T-helper 2 cell treated with Interferon-gamma antibody and Interleukin-4, amounts not matched to agents 100 ng/mL and 5 ng/mL, for 36 hours (primary cell): ENCODE data around the gene DHRS4L2. TPM values are rescaled to one million over a fixed set of nuclear protein-coding genes. Genes with fewer than 3 reads are reported as not detected.
"Not testable (repeated sequence)": the region's sequence is repeated elsewhere in the genome, so short reads cannot be mapped to it uniquely, and the experiment has no call there.

ENCODE experiments used
- intact Hi-C: fragments of 100-400 bp; cut with micrococcal nuclease; formaldehyde crosslinking; loops from one replicate; pipeline ENCODE4 v1.15.1; 2023
- total RNA-seq: library from RNA; stranded (reverse); gene quantifications from 2 replicates; pipeline ENCODE4 v1.2.3, GENCODE V29; 2022

DHRS4L2 gene
- total RNA-seq: 26.9 and 27.5 TPM in 2 replicates

GRCh38 chr14:23988607-23989363 lies at the start of gene DHRS4L2:
Gene DHRS4L2 (plus strand): TSS chr14:23988929. CDS start chr14:23988948, 19 bp downstream.
- intact Hi-C loops: loop anchor here (5.0 kb wide), 2 partner anchors 49 to 104 kb away; partner anchors contain the start of gene PCK2

GRCh38 chr14:23939607-23940326 lies 49.0 kb upstream of the DHRS4L2 start:
- intact Hi-C loops: no loop called here

- intact Hi-C loops: no loop called here
Measured at GRCh38 chr14:23941230-23941629, 47.5 kb upstream of the DHRS4L2 start.

- intact Hi-C loops: no loop called here
Measured at GRCh38 chr14:23941669-23942068, 47.1 kb upstream of the DHRS4L2 start.

GRCh38 chr14:23942587-23942986 lies 46.1 kb upstream of the DHRS4L2 start:
- intact Hi-C loops: no loop called here

GRCh38 chr14:23949069-23949468 lies 39.7 kb upstream of the DHRS4L2 start:
- intact Hi-C loops: not testable (repeated sequence)

GRCh38 chr14:23950411-23951135 lies 38.2 kb upstream of the DHRS4L2 start:
- intact Hi-C loops: no loop called here

- intact Hi-C loops: not testable (repeated sequence)
Measured at GRCh38 chr14:23951136-23951466, 37.6 kb upstream of the DHRS4L2 start.

GRCh38 chr14:23951590-23952201 lies 37.0 kb upstream of the DHRS4L2 start:
- intact Hi-C loops: no loop called here

- intact Hi-C loops: loop anchor here (1.0 kb wide), 2 partner anchors 23 to 364 kb away; no protein-coding TSS in a partner anchor
Measured at GRCh38 chr14:23953116-23953463, 35.6 kb upstream of the DHRS4L2 start.

- intact Hi-C loops: loop anchor here (1.0 to 2.0 kb wide), 3 partner anchors 23 to 364 kb away; no protein-coding TSS in a partner anchor
Measured at GRCh38 chr14:23953464-23954278, 35.1 kb upstream of the DHRS4L2 start, which contains the start of gene DHRS4. Gene DHRS4 (plus strand): TSS chr14:23953770. CDS start chr14:23953789, 19 bp downstream.

- intact Hi-C loops: loop anchor here (2.0 kb wide), 1 partner anchor 321 kb away; no protein-coding TSS in a partner anchor
Measured at GRCh38 chr14:23954279-23954614, 34.5 kb upstream of the DHRS4L2 start.

- intact Hi-C loops: loop anchor here (2.0 kb wide), 1 partner anchor 322 kb away; no protein-coding TSS in a partner anchor
Measured at GRCh38 chr14:23954965-23955364, 33.8 kb upstream of the DHRS4L2 start.

- intact Hi-C loops: loop anchor here (2.0 kb wide), 1 partner anchor 323 kb away; no protein-coding TSS in a partner anchor
Measured at GRCh38 chr14:23955811-23956210, 32.9 kb upstream of the DHRS4L2 start.

GRCh38 chr14:23957913-23958569 lies 30.7 kb upstream of the DHRS4L2 start:
- intact Hi-C loops: not testable (repeated sequence)

- intact Hi-C loops: not testable (repeated sequence)
Measured at GRCh38 chr14:23960899-23961298, 27.8 kb upstream of the DHRS4L2 start.

GRCh38 chr14:23961704-23962103 lies 27.0 kb upstream of the DHRS4L2 start:
- intact Hi-C loops: not testable (repeated sequence)

GRCh38 chr14:23969130-23969480 lies 19.6 kb upstream of the DHRS4L2 start:
- intact Hi-C loops: not testable (repeated sequence)

GRCh38 chr14:23969481-23970282 lies 19.0 kb upstream of the DHRS4L2 start:
- intact Hi-C loops: not testable (repeated sequence)
